ENCODE results near the gene ABCF1.
A peak's percentile ranks its signal among the peaks of the same experiment; 100 is the strongest.

Gene ABCF1

GRCh38 chr6:30556906-30557682, 14.1 kb upstream of the ABCF1 start, which contains the start of gene PRR3:
Gene PRR3, plus strand, starts transcription at chr6:30557295. Its CDS starts 50 bp downstream, at chr6:30557345.
- peak; percentile 67 to 84 (median 78) for DNase-seq (ENCODE audit: low read depth in 4 of 4, low spot score in 1 of 4)

- no peak for DNase-seq (ENCODE audit: low read depth in 4 of 4, low spot score in 1 of 4)
Observed at GRCh38 chr6:30557683-30557981, 13.6 kb upstream of the ABCF1 start.

GRCh38 chr6:30560930-30561329, 10.3 kb upstream of the ABCF1 start:
- no peak for DNase-seq (ENCODE audit: low read depth in 4 of 4, low spot score in 1 of 4)

GRCh38 chr6:30562470-30563425, 8.5 kb upstream of the ABCF1 start:
- no peak for DNase-seq (ENCODE audit: low read depth in 4 of 4, low spot score in 1 of 4)

GRCh38 chr6:30564114-30564513, 7.1 kb upstream of the ABCF1 start:
- no peak for DNase-seq (ENCODE audit: low read depth in 4 of 4, low spot score in 1 of 4)

- DNase-seq (ENCODE audit: low read depth in 4 of 4, low spot score in 1 of 4): no peak
Observed at GRCh38 chr6:30565772-30566171, 5.5 kb upstream of the ABCF1 start.

- peak in 2 of 4 experiments; percentile 22 to 45 for DNase-seq (ENCODE audit: low read depth in 4 of 4, low spot score in 1 of 4)
Observed at GRCh38 chr6:30568245-30568644, 3.0 kb upstream of the ABCF1 start.

GRCh38 chr6:30570263-30570662, 979 bp upstream of the ABCF1 start:
- DNase-seq (ENCODE audit: low read depth in 4 of 4, low spot score in 1 of 4): no peak

- DNase-seq (ENCODE audit: low read depth in 4 of 4, low spot score in 1 of 4): peak in 1 of 4 experiments; percentile 4
Observed at GRCh38 chr6:30570740-30571074, 535 bp upstream of the ABCF1 start.

GRCh38 chr6:30571762-30572082, 480 bp downstream of the ABCF1 start:
- no peak for DNase-seq (ENCODE audit: low read depth in 4 of 4, low spot score in 1 of 4)

- no peak for DNase-seq (ENCODE audit: low read depth in 4 of 4, low spot score in 1 of 4)
Observed at GRCh38 chr6:30572148-30572547, 906 bp downstream of the ABCF1 start.

GRCh38 chr6:30573113-30573512, 1.9 kb downstream of the ABCF1 start:
- no peak for DNase-seq (ENCODE audit: low read depth in 4 of 4, low spot score in 1 of 4)

- DNase-seq (ENCODE audit: low read depth in 4 of 4, low spot score in 1 of 4): no peak
Observed at GRCh38 chr6:30578051-30578450, 6.8 kb downstream of the ABCF1 start.

- no peak for DNase-seq (ENCODE audit: low read depth in 4 of 4, low spot score in 1 of 4)
Observed at GRCh38 chr6:30583921-30584320, 12.7 kb downstream of the ABCF1 start.

GRCh38 chr6:30589754-30590358, 18.6 kb downstream of the ABCF1 start:
- no peak for DNase-seq (ENCODE audit: low read depth in 4 of 4, low spot score in 1 of 4)

GRCh38 chr6:30590509-30590908, 19.3 kb downstream of the ABCF1 start:
- DNase-seq (ENCODE audit: low read depth in 4 of 4, low spot score in 1 of 4): no peak

- DNase-seq (ENCODE audit: low read depth in 4 of 4, low spot score in 1 of 4): no peak
Observed at GRCh38 chr6:30591008-30591407, 19.8 kb downstream of the ABCF1 start.

- no peak for DNase-seq (ENCODE audit: low read depth in 4 of 4, low spot score in 1 of 4)
Observed at GRCh38 chr6:30592287-30592686, 21.0 kb downstream of the ABCF1 start.

- DNase-seq (ENCODE audit: low read depth in 4 of 4, low spot score in 1 of 4): peak; percentile 61 to 74 (median 70)
Observed at GRCh38 chr6:30597315-30598144, 26.3 kb downstream of the ABCF1 start.

- DNase-seq (ENCODE audit: low read depth in 4 of 4, low spot score in 1 of 4): no peak
Observed at GRCh38 chr6:30598912-30599624, 27.8 kb downstream of the ABCF1 start.

Measured in stimulated activated CD4-positive, alpha-beta T cell treated with anti-CD3 and anti-CD28 coated beads, Interleukin-1b, Interleukin-23, amount 100 ng/mL, for 24 hours (primary cell).